Measurements from ENCODE around the gene CLDND2. TPM values are rescaled to one million over a fixed set of nuclear protein-coding genes. Genes with fewer than 3 reads are reported as not detected.

CLDND2 gene
- total and polyA plus RNA-seq, 2 of the 8 experiments (the other 6 are each of a cell fraction or from before 2014, with no cell fraction given), result 0.21 to 0.56 TPM

GRCh38 chr19:51345076-51345620 lies 23.7 kb downstream of the CLDND2 start:
- no peak overlapping the region for H4K5ac ChIP-seq (ENCODE audit: insufficient read length, low read depth, low read length)
- no peak overlapping the region for H3K56ac ChIP-seq (replicated peaks; ENCODE audit: insufficient read length, low read depth, low read length)
- H4K8ac ChIP-seq (ENCODE audit: extremely low read depth, insufficient read depth, low read length), result no peak overlapping the region; the same call in 1 of the 2 replicates
- FAIRE-seq (no peak), DNase-seq (ENCODE audit: low read depth in 1 of 2, low spot score in 2 of 2) (no peak)
- H3K4me3 ChIP-seq (ENCODE audit: extremely low read depth in 1 of 4, insufficient read depth in 2 of 4, low read depth in 3 of 4, low read length in 4 of 4), result no peak overlapping the region
- peaks cover 0 to 18% (median 11%) of the 10 kb centered on the region in 4 experiments; a peak in 5 of 7 replicates for H3K27me3 ChIP-seq (replicated peaks in 1 of 4; ENCODE audit: control insufficient read depth in 3 of 4, extremely low read depth in 1 of 4, insufficient read depth in 3 of 4, low read length in 3 of 4)
- peaks cover 0 to 3% of the 10 kb centered on the region in 2 experiments for H4K20me1 ChIP-seq (replicated peaks in 1 of 2; ENCODE audit: control insufficient read depth in 1 of 2, insufficient read depth in 2 of 2, low read length in 2 of 2)
- H3K79me1 ChIP-seq (ENCODE audit: low read depth, low read length), result no peaks in the 10 kb centered on the region
- 93% methylated on average over 9 of the region's 9 CpGs; no CpG with 5 or more reads in 1 of the 2 experiments for WGBS, 2 experiments (ENCODE audit: extremely low coverage in 1 of 2, insufficient coverage in 1 of 2, insufficient read length in 1 of 2, insufficient replicate concordance in 2 of 2, low coverage in 1 of 2, low lambda C conversion rate in 2 of 2, missing lambda C conversion rate in 1 of 2)
- POLR2A ChIA-PET (ENCODE audit: partially characterized antibody), result interaction anchor here (1.1 kb wide), 1 partner anchor 28 kb away, joined by 3 read pairs; no protein-coding TSS in a partner anchor
- no peak overlapping the region for H2AK5ac ChIP-seq (ENCODE audit: low read depth, low read length)
- H2BK12ac ChIP-seq (ENCODE audit: low read depth, low read length), result no peak overlapping the region
- H3K27ac ChIP-seq (ENCODE audit: low read depth, low read length), result no peak overlapping the region
- H3K18ac ChIP-seq (ENCODE audit: extremely low read depth, low read length), result no peak overlapping the region
- H2BK20ac ChIP-seq (ENCODE audit: low read length), result no peak overlapping the region
- H2BK15ac ChIP-seq (ENCODE audit: low read length), result no peak overlapping the region
- H3K9ac ChIP-seq (replicated peaks in 1 of 4; ENCODE audit: extremely low read depth in 1 of 4, low read depth in 3 of 4, low read length in 3 of 4), result no peak overlapping the region
- no peak overlapping the region for H3K4ac ChIP-seq (replicated peaks; ENCODE audit: insufficient read length, low read depth, low read length)
- no peaks in the 10 kb centered on the region for H3K79me2 ChIP-seq (ENCODE audit: control insufficient read depth in 1 of 2, insufficient read depth in 2 of 2, low read length in 2 of 2)
- no peak overlapping the region for H2AFZ ChIP-seq (ENCODE audit: low read length)
- H3K36me3 ChIP-seq (ENCODE audit: control insufficient read depth in 2 of 4, insufficient read depth in 4 of 4, low read length in 3 of 4), result no peaks in the 10 kb centered on the region; a peak in 1 of 8 replicates
- CTCF ChIA-PET (ENCODE audit: partially characterized antibody), result interaction anchor here (0.9 to 1.1 kb wide), 2 partner anchors 33 to 41 kb away, joined by 3 to 4 read pairs; no protein-coding TSS in a partner anchor
- H4K91ac ChIP-seq (replicated peaks; ENCODE audit: insufficient read length, low read length), result no peak overlapping the region
- H3K23me2 ChIP-seq (ENCODE audit: low read depth, low read length), result peaks cover 8% of the 10 kb centered on the region; the same call in 1 of the 2 replicates
- H3K23ac ChIP-seq (ENCODE audit: insufficient read length), result no peak overlapping the region
- no peak overlapping the region for H2BK120ac ChIP-seq (replicated peaks; ENCODE audit: low read depth, low read length)
- no peak overlapping the region for H2BK5ac ChIP-seq (ENCODE audit: low read depth, low read length)
- H3K4me1 ChIP-seq (replicated peaks in 1 of 4; ENCODE audit: control insufficient read depth in 3 of 4, insufficient read depth in 4 of 4, low read length in 3 of 4), result peaks cover 0 to 17% (median 14%) of the 10 kb centered on the region in 4 experiments; a peak in 6 of 7 replicates
- no peak overlapping the region for H3K14ac ChIP-seq (ENCODE audit: insufficient read length)
- no peaks in the 10 kb centered on the region for H3K9me3 ChIP-seq (ENCODE audit: insufficient read depth in 2 of 2, low read depth in 1 of 2, low read length in 1 of 2)
- H3K4me2 ChIP-seq (ENCODE audit: insufficient read depth in 1 of 2, low read depth in 2 of 2, low read length in 2 of 2), result no peak overlapping the region
- no peak for TF ChIP-seq TCF12 (IDR thresholded peaks at IDR 0.05; ENCODE audit: low read depth, low read length)
- TF ChIP-seq BCL11A (IDR thresholded peaks at IDR 0.05; ENCODE audit: low read depth in 2 of 2, low read length in 2 of 2), result no peak
- no peak for TF ChIP-seq POLR2A (IDR thresholded peaks at IDR 0.05; ENCODE audit: control extremely low read depth in 1 of 2, low read depth in 2 of 2, low read length in 2 of 2)
- TF ChIP-seq RFX5 (IDR thresholded peaks at IDR 0.05; ENCODE audit: borderline replicate concordance, low read depth, low read length), result no peak
- no peak for TF ChIP-seq JUN (IDR thresholded peaks at IDR 0.05; ENCODE audit: low read depth, low read length)
- no peak for TF ChIP-seq NRF1 (IDR thresholded peaks at IDR 0.05; ENCODE audit: low read depth, low read length)
- no peak for TF ChIP-seq POU5F1 (IDR thresholded peaks at IDR 0.05; ENCODE audit: low read depth, low read length)
- TF ChIP-seq EZH2 (IDR thresholded peaks at IDR 0.05; ENCODE audit: low read depth, low read length, severe bottlenecking), result no peak
- TF ChIP-seq SP4 (IDR thresholded peaks at IDR 0.05; ENCODE audit: low read length), result no peak

All from H1 (cell line).